Progenitor cell of endocrine pancreas (in vitro differentiated cells): ENCODE measurements around the gene SSTR3. TPM values are rescaled to one million over a fixed set of nuclear protein-coding genes. Genes with fewer than 3 reads are reported as not detected.

Experiments used
- DNase-seq: peaks from one replicate; pipeline ENCODE4 v3.0.0; 2021; ENCODE audit warnings: low spot score; ENCODE audit not compliant: unreplicated experiment
- H3K27ac Mint-ChIP-seq: 2 replicates; pipeline ENCODE4 v1.8.0; 2021; ENCODE audit warnings: mild to moderate bottlenecking, moderate library complexity, mixed read lengths
- H3K27me3 Mint-ChIP-seq: 2 replicates; pipeline ENCODE4 v1.8.0; 2021; ENCODE audit warnings: mixed read lengths
- H3K36me3 Mint-ChIP-seq: 2 replicates; pipeline ENCODE4 v1.8.0; 2022; ENCODE audit warnings: mixed read lengths; ENCODE audit not compliant: insufficient read depth
- H3K4me1 Mint-ChIP-seq: 2 replicates; pipeline ENCODE4 v1.8.0; 2021; ENCODE audit warnings: low read depth, mixed read lengths
- H3K4me3 Mint-ChIP-seq: 2 replicates; pipeline ENCODE4 v1.8.0; 2021; ENCODE audit warnings: low read depth, mild to moderate bottlenecking, moderate library complexity, mixed read lengths
- H3K9me3 Mint-ChIP-seq: 2 replicates; pipeline ENCODE4 v1.8.0; 2021; ENCODE audit warnings: low read depth, mixed read lengths
- CTCF ChIP-seq: fragments of 200-600 bp; sonication (generic); IDR thresholded peaks from one replicate; pipeline ENCODE4 v1.5.0; 2021; ENCODE audit warnings: antibody characterized with exemption, mild to moderate bottlenecking; ENCODE audit not compliant: unreplicated experiment
- total RNA-seq: library from RNA; stranded (reverse); gene quantifications from 2 replicates; pipeline ENCODE4 v1.2.1, GENCODE V29; 2021

SSTR3 gene
- total RNA-seq, 1 donor from 2014 or later: 1.9 TPM

GRCh38 chr22:37183432-37184379 lies 28.6 kb downstream of the SSTR3 start:
- DNase-seq: no peak
- H3K4me1 Mint-ChIP-seq: peaks cover 19% of the 10 kb centered on the region
- no peaks in the 10 kb centered on the region for H3K9me3 Mint-ChIP-seq
- no peak overlapping the region for H3K4me3 Mint-ChIP-seq
- H3K27ac Mint-ChIP-seq: no peak overlapping the region
- no peaks in the 10 kb centered on the region for H3K36me3 Mint-ChIP-seq
- H3K27me3 Mint-ChIP-seq: peaks cover 2% of the 10 kb centered on the region
- TF ChIP-seq CTCF: no peak

DNA sequence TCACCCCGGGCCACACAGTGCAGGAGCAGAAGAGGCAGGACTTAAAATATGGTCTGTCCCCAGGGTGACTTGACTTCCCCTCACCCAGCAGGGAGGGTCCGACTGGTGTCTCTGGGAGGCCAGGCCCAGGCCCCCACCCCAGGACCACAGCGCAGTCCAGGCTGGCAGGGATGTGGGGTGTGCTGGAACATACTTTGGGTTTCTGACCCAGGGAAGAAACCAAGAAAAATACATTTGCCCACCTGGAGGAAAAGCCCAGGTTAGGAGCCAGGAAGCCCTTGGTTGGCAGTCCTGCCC lies 29.4 kb downstream of the SSTR3 start:
- DNase-seq: no peak
- H3K4me1 Mint-ChIP-seq: peaks cover 12% of the 10 kb centered on the region
- no peak for TF ChIP-seq CTCF
- H3K27ac Mint-ChIP-seq: no peak overlapping the region
- no peak overlapping the region for H3K4me3 Mint-ChIP-seq
- no peaks in the 10 kb centered on the region for H3K36me3 Mint-ChIP-seq
- no peaks in the 10 kb centered on the region for H3K9me3 Mint-ChIP-seq
- H3K27me3 Mint-ChIP-seq: peaks cover 6% of the 10 kb centered on the region

- Mint-ChIP-seq H3K4me3 (no peak overlapping the region), H3K27me3 (peaks cover 11% of the 10 kb centered on the region), H3K9me3 (no peaks in the 10 kb centered on the region), H3K4me1 (peaks cover 7% of the 10 kb centered on the region), H3K36me3 (no peaks in the 10 kb centered on the region), H3K27ac (no peak overlapping the region)
- TF ChIP-seq CTCF: no peak
- DNase-seq: no peak
Measured at GRCh38 chr22:37182101-37182948, 30.0 kb downstream of the SSTR3 start.

GRCh38 chr22:37181681-37182080 lies 30.6 kb downstream of the SSTR3 start:
- no peaks in the 10 kb centered on the region for H3K36me3 Mint-ChIP-seq
- H3K27ac Mint-ChIP-seq: no peak overlapping the region
- no peaks in the 10 kb centered on the region for H3K9me3 Mint-ChIP-seq
- DNase-seq: no peak
- peaks cover 13% of the 10 kb centered on the region for H3K27me3 Mint-ChIP-seq
- no peak overlapping the region for H3K4me3 Mint-ChIP-seq
- no peak for TF ChIP-seq CTCF
- peaks cover 7% of the 10 kb centered on the region for H3K4me1 Mint-ChIP-seq

- Mint-ChIP-seq H3K9me3 (no peaks in the 10 kb centered on the region), H3K27me3 (peaks cover 17% of the 10 kb centered on the region), H3K27ac (no peak overlapping the region), H3K4me3 (no peak overlapping the region), H3K4me1 (no peaks in the 10 kb centered on the region), H3K36me3 (no peaks in the 10 kb centered on the region)
- DNase-seq: no peak
- TF ChIP-seq CTCF: no peak
Measured at GRCh38 chr22:37180531-37181231, 31.6 kb downstream of the SSTR3 start.
